ENCODE measurements around the gene CCDC127. TPM values are rescaled to one million over a fixed set of nuclear protein-coding genes. Genes with fewer than 3 reads are reported as not detected.

Gene CCDC127
- total and polyA plus RNA-seq, 2 of the 13 experiments (the other 11 are each of a cell fraction or from before 2014, with no cell fraction given): 2.9 to 4.3 TPM

GRCh38 chr5:192691-192969 lies 25.3 kb downstream of the CCDC127 start:
- in situ Hi-C loops (cut with HindIII; ENCODE audit: extremely low pct_ligation_motif_present, low pct_unique_long_range_greater_than_20kb) (no loop called here), intact Hi-C loops (cut with micrococcal nuclease; ENCODE audit: unreplicated experiment) (no loop called here)
- 58% methylated on average over 6 of the region's 9 CpGs for WGBS (ENCODE audit: low lambda C conversion rate)
- H3K27ac ChIP-seq (ENCODE audit: extremely low read length, insufficient read depth, low read length): no peak overlapping the region
- no peaks in the 10 kb centered on the region for H3K36me3 ChIP-seq (replicated peaks in 1 of 2; ENCODE audit: control insufficient read depth in 1 of 2, insufficient read depth in 2 of 2, low read length in 2 of 2)
- H3K27me3 ChIP-seq (ENCODE audit: control insufficient read depth in 1 of 2, insufficient read depth in 2 of 2, low read length in 2 of 2): no peaks in the 10 kb centered on the region
- no peak for TF ChIP-seq MTERF4 (CRISPR knock-in tag; IDR thresholded peaks at IDR 0.05)
- TF ChIP-seq ZSCAN20 (CRISPR knock-in tag; IDR thresholded peaks at IDR 0.05; ENCODE audit: borderline replicate concordance): no peak
- no peak for TF ChIP-seq NBN (conservative IDR thresholded peaks at IDR 0.05)
- TF ChIP-seq ZFYVE20 (CRISPR knock-in tag; IDR thresholded peaks at IDR 0.05; ENCODE audit: borderline replicate concordance, low read depth): no peak
- TF ChIP-seq, protein P1, sequence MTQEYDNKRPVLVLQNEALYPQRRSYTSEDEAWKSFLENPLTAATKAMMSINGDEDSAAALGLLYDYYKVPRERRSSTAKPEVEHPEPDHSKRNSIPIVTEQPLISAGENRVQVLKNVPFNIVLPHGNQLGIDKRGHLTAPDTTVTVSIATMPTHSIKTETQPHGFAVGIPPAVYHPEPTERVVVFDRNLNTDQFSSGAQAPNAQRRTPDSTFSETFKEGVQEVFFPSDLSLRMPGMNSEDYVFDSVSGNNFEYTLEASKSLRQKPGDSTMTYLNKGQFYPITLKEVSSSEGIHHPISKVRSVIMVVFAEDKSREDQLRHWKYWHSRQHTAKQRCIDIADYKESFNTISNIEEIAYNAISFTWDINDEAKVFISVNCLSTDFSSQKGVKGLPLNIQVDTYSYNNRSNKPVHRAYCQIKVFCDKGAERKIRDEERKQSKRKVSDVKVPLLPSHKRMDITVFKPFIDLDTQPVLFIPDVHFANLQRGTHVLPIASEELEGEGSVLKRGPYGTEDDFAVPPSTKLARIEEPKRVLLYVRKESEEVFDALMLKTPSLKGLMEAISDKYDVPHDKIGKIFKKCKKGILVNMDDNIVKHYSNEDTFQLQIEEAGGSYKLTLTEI (CRISPR knock-in tag; conservative IDR thresholded peaks at IDR 0.05): no peak
- TF ChIP-seq YEATS2 (CRISPR knock-in tag; IDR thresholded peaks at IDR 0.05; ENCODE audit: borderline replicate concordance): no peak
- TF ChIP-seq JUN (CRISPR knock-in tag; IDR thresholded peaks at IDR 0.05): no peak
- no peak for TF ChIP-seq SCMH1 (CRISPR knock-in tag; IDR thresholded peaks at IDR 0.05; ENCODE audit: borderline replicate concordance)
- no peak for TF ChIP-seq ZNF496 (CRISPR knock-in tag; IDR thresholded peaks at IDR 0.05; ENCODE audit: insufficient replicate concordance)
- no peak for TF ChIP-seq PHF21A (CRISPR knock-in tag; IDR thresholded peaks at IDR 0.05)
- TF ChIP-seq RFX5 (IDR thresholded peaks at IDR 0.05; ENCODE audit: low read depth, low read length): no peak
- TF ChIP-seq HNF4G (IDR thresholded peaks at IDR 0.05; ENCODE audit: borderline replicate concordance, low read depth, low read length): no peak
- TF ChIP-seq HNF4G (CRISPR knock-in tag; IDR thresholded peaks at IDR 0.05; ENCODE audit: borderline replicate concordance, low read depth): no peak
- TF ChIP-seq ZNF562 (CRISPR knock-in tag; IDR thresholded peaks at IDR 0.05; ENCODE audit: borderline replicate concordance): no peak
- no peak for TF ChIP-seq U2AF1 (optimal IDR thresholded peaks at IDR 0.05; ENCODE audit: low read depth, low read length)
- no peak for TF ChIP-seq ZNF567 (CRISPR knock-in tag; IDR thresholded peaks at IDR 0.05; ENCODE audit: borderline replicate concordance)
- TF ChIP-seq, protein P2, sequence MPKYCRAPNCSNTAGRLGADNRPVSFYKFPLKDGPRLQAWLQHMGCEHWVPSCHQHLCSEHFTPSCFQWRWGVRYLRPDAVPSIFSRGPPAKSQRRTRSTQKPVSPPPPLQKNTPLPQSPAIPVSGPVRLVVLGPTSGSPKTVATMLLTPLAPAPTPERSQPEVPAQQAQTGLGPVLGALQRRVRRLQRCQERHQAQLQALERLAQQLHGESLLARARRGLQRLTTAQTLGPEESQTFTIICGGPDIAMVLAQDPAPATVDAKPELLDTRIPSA (CRISPR knock-in tag; IDR thresholded peaks at IDR 0.05; ENCODE audit: borderline replicate concordance): no peak
- TF ChIP-seq SP2 (CRISPR knock-in tag; IDR thresholded peaks at IDR 0.05): no peak
- no peak for TF ChIP-seq ZNF121 (CRISPR knock-in tag; IDR thresholded peaks at IDR 0.05)
- TF ChIP-seq TERF1 (CRISPR knock-in tag; IDR thresholded peaks at IDR 0.05): no peak
- no peak for TF ChIP-seq KDM5A (IDR thresholded peaks at IDR 0.05; ENCODE audit: borderline replicate concordance, low read length)
- ATAC-seq (no peak), FAIRE-seq (no peak), DNase-seq (ENCODE audit: low spot score) (no peak)
- no peak overlapping the region for H2AFZ ChIP-seq (ENCODE audit: low read length)
- ChIA-PET POLR2A (no interaction called here), CTCF (ENCODE audit: low intra/inter-chr PET ratio, low total read pairs) (no interaction called here)
- no peaks in the 10 kb centered on the region for H4K20me1 ChIP-seq (ENCODE audit: insufficient read depth, low read length)
- H3K9me3 ChIP-seq (ENCODE audit: low read length): no peaks in the 10 kb centered on the region
- no peak overlapping the region for H3K4me3 ChIP-seq (replicated peaks in 1 of 3; ENCODE audit: insufficient read depth in 1 of 3, low read depth in 2 of 3, low read length in 3 of 3)
- no peak overlapping the region for H3K9ac ChIP-seq (ENCODE audit: insufficient read depth, low read depth, low read length)
- peaks cover 23% of the 10 kb centered on the region for H3K4me1 ChIP-seq (ENCODE audit: insufficient read depth, low read length)
- BruUV-seq (replicated peaks): no TSS peak
- no peak overlapping the region for H3K4me2 ChIP-seq (ENCODE audit: low read depth, low read length)
- no peaks in the 10 kb centered on the region for H3K79me2 ChIP-seq (ENCODE audit: insufficient read depth, low read length)

All from HepG2 (cell line).